Activated CD8-positive, alpha-beta T cell treated with anti-CD3 and anti-CD28 coated beads for 36 hours (primary cell): ENCODE measurements around the gene NAXD. TPM values are rescaled to one million over a fixed set of nuclear protein-coding genes. Genes with fewer than 3 reads are reported as not detected.

ENCODE experiments used
- ATAC-seq: fragments of 200-7000 bp; cut with Tn5 transposase; one replicate; pipeline ENCODE4 v1.10.0; 2021; ENCODE audit warnings: mild to moderate bottlenecking, moderate library complexity
- CTCF ChIA-PET: fragments of 350-600 bp; sonication (Branson Sonifier 250); formaldehyde crosslinking; loops from one replicate; lab custom pipeline; 2021; ENCODE audit warnings: antibody characterized with exemption; lab: Charles Lee
- POLR2A ChIA-PET: fragments of 350-600 bp; sonication (Branson Sonifier 250); formaldehyde crosslinking; loops from one replicate; lab custom pipeline; 2021; ENCODE audit warnings: antibody characterized with exemption; lab: Charles Lee
- DNase-seq: peaks from one replicate; pipeline ENCODE4 v3.0.0-alpha.2; 2020
- H3K27ac Mint-ChIP-seq: one replicate; pipeline ENCODE4 v1.8.0; 2021; ENCODE audit warnings: mild to moderate bottlenecking, mixed read lengths
- H3K27me3 Mint-ChIP-seq: one replicate; pipeline ENCODE4 v1.8.0; 2021; ENCODE audit warnings: mixed read lengths
- H3K36me3 Mint-ChIP-seq: one replicate; pipeline ENCODE4 v1.8.0; 2021; ENCODE audit warnings: low read depth, mixed read lengths
- H3K4me1 Mint-ChIP-seq: one replicate; pipeline ENCODE4 v1.8.0; 2021; ENCODE audit warnings: low read depth, mixed read lengths
- H3K4me3 Mint-ChIP-seq: one replicate; pipeline ENCODE4 v1.8.0; 2021; ENCODE audit warnings: mild to moderate bottlenecking, moderate library complexity, mixed read lengths
- H3K9me3 Mint-ChIP-seq: one replicate; pipeline ENCODE4 v1.8.0; 2021; ENCODE audit warnings: mixed read lengths
- CTCF ChIP-seq: fragments of 200-600 bp; IDR thresholded peaks from one replicate; pipeline ENCODE4 v1.8.0; 2022; ENCODE audit warnings: antibody characterized with exemption, mild to moderate bottlenecking
- intact Hi-C: fragments of 100-400 bp; cut with micrococcal nuclease; formaldehyde crosslinking; loops from one replicate; pipeline ENCODE4 v1.10.0; 2022
- total RNA-seq, 2 experiments: library from RNA; stranded (reverse); gene quantifications; one replicate each; pipeline ENCODE4 v1.2.3, GENCODE V29; 2021

The NAXD gene
- total RNA-seq, 2 experiments from 2014 or later = 22.7 to 24.8 TPM

- Mint-ChIP-seq H3K4me3 (no peak overlapping the region), H3K36me3 (peaks cover 23% of the 10 kb centered on the region), H3K9me3 (no peaks in the 10 kb centered on the region), H3K27me3 (no peaks in the 10 kb centered on the region), H3K4me1 (peaks cover 2% of the 10 kb centered on the region), H3K27ac (peak overlapping the region; percentile 20)
- DNase-seq (no peak), ATAC-seq (no peak)
- CTCF ChIA-PET = interaction anchor here (1.0 kb wide), 1 partner anchor 19 kb away, joined by 3 read pairs; no protein-coding TSS in a partner anchor
- TF ChIP-seq CTCF = no peak
- POLR2A ChIA-PET = interaction anchor here (1.0 kb wide), 1 partner anchor 11 kb away, joined by 3 read pairs; no protein-coding TSS in a partner anchor
- intact Hi-C loops = no loop called here
Observed at GRCh38 chr13:110637275-110637674, 21.9 kb downstream of the NAXD start.

GRCh38 chr13:110637747-110638146, 22.4 kb downstream of the NAXD start:
- no peak overlapping the region for H3K27ac Mint-ChIP-seq
- no peaks in the 10 kb centered on the region for H3K9me3 Mint-ChIP-seq
- no peak overlapping the region for H3K4me3 Mint-ChIP-seq
- TF ChIP-seq CTCF = no peak
- CTCF ChIA-PET = no interaction called here
- peaks cover 21% of the 10 kb centered on the region for H3K36me3 Mint-ChIP-seq
- ATAC-seq (no peak), DNase-seq (no peak)
- intact Hi-C loops = no loop called here
- H3K27me3 Mint-ChIP-seq = no peaks in the 10 kb centered on the region
- POLR2A ChIA-PET = no interaction called here
- H3K4me1 Mint-ChIP-seq = no peaks in the 10 kb centered on the region

- no peak for TF ChIP-seq CTCF
- peaks cover 24% of the 10 kb centered on the region for H3K36me3 Mint-ChIP-seq
- ChIA-PET CTCF (interaction anchor here (1.2 kb wide), 1 partner anchor 182 kb away, joined by 5 read pairs; no protein-coding TSS in a partner anchor), POLR2A (interaction anchor here (1.2 kb wide), 2 partner anchors 9 to 10 kb away, joined by 3 read pairs; no protein-coding TSS in a partner anchor)
- no peak overlapping the region for H3K4me3 Mint-ChIP-seq
- no peaks in the 10 kb centered on the region for H3K4me1 Mint-ChIP-seq
- ATAC-seq (no peak), DNase-seq (no peak)
- no peaks in the 10 kb centered on the region for H3K27me3 Mint-ChIP-seq
- no peaks in the 10 kb centered on the region for H3K9me3 Mint-ChIP-seq
- no peak overlapping the region for H3K27ac Mint-ChIP-seq
- intact Hi-C loops = no loop called here
Observed at GRCh38 chr13:110638257-110638656, 22.9 kb downstream of the NAXD start.

- DNase-seq (no peak), ATAC-seq (no peak)
- no peak overlapping the region for H3K27ac Mint-ChIP-seq
- peaks cover 27% of the 10 kb centered on the region for H3K36me3 Mint-ChIP-seq
- H3K4me3 Mint-ChIP-seq = no peak overlapping the region
- intact Hi-C loops = no loop called here
- no peaks in the 10 kb centered on the region for H3K4me1 Mint-ChIP-seq
- no peaks in the 10 kb centered on the region for H3K9me3 Mint-ChIP-seq
- no peaks in the 10 kb centered on the region for H3K27me3 Mint-ChIP-seq
- ChIA-PET CTCF (interaction anchor here (1.0 to 1.3 kb wide), 3 partner anchors 21 to 181 kb away, joined by 3 to 5 read pairs (median 4); no protein-coding TSS in a partner anchor), POLR2A (interaction anchor here (0.8 to 1.2 kb wide), 4 partner anchors 8 to 23 kb away, joined by 3 read pairs; no protein-coding TSS in a partner anchor)
- no peak for TF ChIP-seq CTCF
Observed at GRCh38 chr13:110638814-110639806, 23.8 kb downstream of the NAXD start.
